ENCODE data around the gene CHMP5.

CHMP5 gene

DNA sequence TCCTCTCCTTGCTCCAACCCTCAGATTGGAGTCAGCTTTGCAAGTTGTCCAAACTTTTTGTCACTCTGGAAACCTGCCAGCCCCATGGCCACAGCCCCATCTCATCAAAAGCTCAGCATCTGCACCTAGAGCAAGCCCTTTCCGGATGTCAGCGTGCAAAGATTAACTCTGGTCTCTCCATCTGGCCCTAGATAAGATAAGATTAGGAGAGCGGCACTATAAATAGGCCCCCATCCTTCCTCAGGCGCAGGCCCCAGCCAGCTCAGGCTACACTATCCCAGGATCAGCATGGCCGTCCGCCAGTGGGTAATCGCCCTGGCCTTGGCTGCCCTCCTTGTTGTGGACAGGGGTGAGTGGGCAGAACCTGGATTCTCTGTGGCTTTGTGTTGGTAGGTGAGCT, 24.9 kb upstream of the CHMP5 start, which contains the start of gene SPINK4:
TSS of gene SPINK4 (plus strand) at position 247 of the 400 bp plus-strand sequence. CDS start at position 289, 42 bp downstream.
- Histone ChIP-seq H2AK5ac (ENCODE audit: low read depth, low read length) (no peak within 1 kb of the TSS), H3K4me3 (ENCODE audit: low read length in 2 of 2) (no peak within 1 kb of the TSS), H3K14ac (ENCODE audit: low read length) (no peak within 1 kb of the TSS), H3K4me2 (ENCODE audit: insufficient read depth, low read length, poor library complexity, severe bottlenecking) (no peak within 1 kb of the TSS), H3K9ac (ENCODE audit: low read depth, low read length, poor library complexity) (no peak within 1 kb of the TSS), H3K79me1 (ENCODE audit: low read depth, low read length) (no peaks in the 10 kb centered on the region), H3K27me3 (ENCODE audit: control insufficient read depth in 3 of 3, insufficient read depth in 3 of 3, low read depth in 1 of 3, low read length in 3 of 3) (peaks cover 0 to 3% (median 3%) of the 10 kb centered on the region in 3 experiments), H3K4ac (ENCODE audit: low read length) (no peak within 1 kb of the TSS), H3K27ac (replicated peaks; ENCODE audit: low read length) (no peak within 1 kb of the TSS), H2BK120ac (ENCODE audit: low read depth, low read length) (no peak within 1 kb of the TSS), H3K36me3 (replicated peaks in 1 of 2; ENCODE audit: control insufficient read depth in 2 of 2, insufficient read depth in 2 of 2, low read length in 2 of 2) (no peaks in the 10 kb centered on the region), H3K4me1 (ENCODE audit: control insufficient read depth in 2 of 2, insufficient read depth in 1 of 2, low read depth in 1 of 2, low read length in 2 of 2) (peaks cover 0 to 2% of the 10 kb centered on the region in 2 donors), H3K23ac (ENCODE audit: low read depth, low read length, poor library complexity) (no peak within 1 kb of the TSS), H2BK12ac (ENCODE audit: low read length) (no peak within 1 kb of the TSS), H2BK5ac (ENCODE audit: low read length) (no peak within 1 kb of the TSS), H2AFZ (ENCODE audit: low read length) (peak within 1 kb of the TSS; percentile 74), H4K8ac (ENCODE audit: low read depth, low read length) (no peak within 1 kb of the TSS), H2BK15ac (ENCODE audit: low read length) (no peak within 1 kb of the TSS), H3K18ac (ENCODE audit: low read length) (no peak within 1 kb of the TSS), H4K91ac (ENCODE audit: low read depth, low read length, poor library complexity) (no peak within 1 kb of the TSS), H3K9me3 (replicated peaks in 1 of 2; ENCODE audit: control insufficient read depth in 2 of 2, insufficient read depth in 1 of 2, low read depth in 1 of 2, low read length in 2 of 2) (no peaks in the 10 kb centered on the region)
- DNase-seq (ENCODE audit: low spot score): no peak
- WGBS, 2 donors (ENCODE audit: extremely low coverage in 2 of 2, insufficient read length in 2 of 2, insufficient replicate concordance in 1 of 2): no CpG with 5 or more reads among the region's 7 CpGs

DNA sequence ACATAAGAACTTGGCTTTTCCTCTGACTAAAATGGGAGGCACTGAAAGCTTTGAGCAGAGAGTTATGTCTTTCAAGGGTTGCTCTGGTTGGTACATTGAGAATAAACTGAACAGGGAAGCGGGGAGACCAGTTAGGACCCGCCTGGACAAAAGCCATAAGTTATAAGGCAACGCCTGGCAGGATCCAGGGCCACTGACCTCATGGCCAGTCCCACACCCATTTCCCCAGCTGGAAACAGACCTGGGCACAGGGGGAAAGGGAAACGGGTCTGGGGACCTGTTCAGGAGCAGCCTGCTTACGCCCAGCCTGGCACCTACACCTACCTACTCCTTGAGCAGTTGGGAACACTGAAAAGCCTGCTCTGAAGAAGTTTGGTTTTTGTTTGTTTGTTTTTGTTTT, 23.6 kb upstream of the CHMP5 start:
- H3K9ac ChIP-seq (ENCODE audit: low read depth, low read length, poor library complexity): no peak overlapping the region
- no peak overlapping the region for H2BK15ac ChIP-seq (ENCODE audit: low read length)
- H3K9me3 ChIP-seq (replicated peaks in 1 of 2; ENCODE audit: control insufficient read depth in 2 of 2, insufficient read depth in 1 of 2, low read depth in 1 of 2, low read length in 2 of 2): no peaks in the 10 kb centered on the region
- no peak overlapping the region for H2BK5ac ChIP-seq (ENCODE audit: low read length)
- H3K27me3 ChIP-seq (ENCODE audit: control insufficient read depth in 3 of 3, insufficient read depth in 3 of 3, low read depth in 1 of 3, low read length in 3 of 3): peaks cover 0 to 3% (median 3%) of the 10 kb centered on the region in 3 experiments
- no peak overlapping the region for H4K8ac ChIP-seq (ENCODE audit: low read depth, low read length)
- no peak overlapping the region for H3K18ac ChIP-seq (ENCODE audit: low read length)
- H3K23ac ChIP-seq (ENCODE audit: low read depth, low read length, poor library complexity): no peak overlapping the region
- no peak overlapping the region for H2AK5ac ChIP-seq (ENCODE audit: low read depth, low read length)
- H3K4ac ChIP-seq (ENCODE audit: low read length): no peak overlapping the region
- H3K14ac ChIP-seq (ENCODE audit: low read length): no peak overlapping the region
- no peak overlapping the region for H2BK12ac ChIP-seq (ENCODE audit: low read length)
- H2BK120ac ChIP-seq (ENCODE audit: low read depth, low read length): no peak overlapping the region
- no CpG with 5 or more reads among the region's 5 CpGs for WGBS, 2 donors (ENCODE audit: extremely low coverage in 2 of 2, insufficient read length in 2 of 2, insufficient replicate concordance in 1 of 2)
- H3K79me1 ChIP-seq (ENCODE audit: low read depth, low read length): no peaks in the 10 kb centered on the region
- H3K4me1 ChIP-seq (ENCODE audit: control insufficient read depth in 2 of 2, insufficient read depth in 1 of 2, low read depth in 1 of 2, low read length in 2 of 2): peaks cover 0 to 2% of the 10 kb centered on the region in 2 donors
- H4K91ac ChIP-seq (ENCODE audit: low read depth, low read length, poor library complexity): no peak overlapping the region
- H2AFZ ChIP-seq (ENCODE audit: low read length): no peak overlapping the region
- no peak overlapping the region for H3K4me2 ChIP-seq (ENCODE audit: insufficient read depth, low read length, poor library complexity, severe bottlenecking)
- no peak overlapping the region for H3K4me3 ChIP-seq (ENCODE audit: low read length in 2 of 2)
- H3K36me3 ChIP-seq (replicated peaks in 1 of 2; ENCODE audit: control insufficient read depth in 2 of 2, insufficient read depth in 2 of 2, low read length in 2 of 2): no peaks in the 10 kb centered on the region
- no peak for DNase-seq (ENCODE audit: low spot score)
- no peak overlapping the region for H3K27ac ChIP-seq (replicated peaks; ENCODE audit: low read length)

DNA sequence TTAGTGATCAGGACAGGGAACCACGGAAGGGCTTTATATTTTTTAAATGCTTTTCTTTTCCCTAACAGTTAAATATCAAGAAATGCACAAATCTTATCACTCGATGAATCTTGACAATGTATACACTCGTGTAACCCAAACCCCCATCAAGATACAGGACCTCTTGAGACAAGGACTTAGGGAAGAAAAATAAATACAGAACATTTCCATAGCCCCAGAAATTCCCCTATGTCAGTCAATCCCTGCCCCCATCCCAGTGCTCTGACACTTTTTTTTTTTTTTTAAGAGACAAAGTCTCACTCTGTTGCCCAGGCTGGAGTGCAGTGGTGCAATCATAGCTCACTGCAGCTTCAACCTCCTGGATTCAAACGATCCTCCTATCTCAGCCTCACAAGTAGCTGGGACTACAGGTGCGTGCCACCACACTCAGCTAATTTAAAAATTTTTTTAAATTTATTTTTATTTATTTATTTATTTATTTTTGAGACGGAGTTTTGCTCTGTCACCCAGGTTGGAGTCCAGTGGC, 22.2 kb upstream of the CHMP5 start:
- Histone ChIP-seq H2AFZ (ENCODE audit: low read length) (no peak overlapping the region), H3K4me1 (ENCODE audit: control insufficient read depth in 2 of 2, insufficient read depth in 1 of 2, low read depth in 1 of 2, low read length in 2 of 2) (no peaks in the 10 kb centered on the region), H3K27me3 (ENCODE audit: control insufficient read depth in 3 of 3, insufficient read depth in 3 of 3, low read depth in 1 of 3, low read length in 3 of 3) (no peaks in the 10 kb centered on the region), H4K91ac (ENCODE audit: low read depth, low read length, poor library complexity) (no peak overlapping the region), H3K4me3 (ENCODE audit: low read length in 2 of 2) (no peak overlapping the region), H3K4me2 (ENCODE audit: insufficient read depth, low read length, poor library complexity, severe bottlenecking) (no peak overlapping the region), H4K8ac (ENCODE audit: low read depth, low read length) (no peak overlapping the region), H2BK120ac (ENCODE audit: low read depth, low read length) (no peak overlapping the region), H2BK12ac (ENCODE audit: low read length) (no peak overlapping the region), H3K23ac (ENCODE audit: low read depth, low read length, poor library complexity) (no peak overlapping the region), H3K36me3 (replicated peaks in 1 of 2; ENCODE audit: control insufficient read depth in 2 of 2, insufficient read depth in 2 of 2, low read length in 2 of 2) (peaks cover 0 to 2% of the 10 kb centered on the region in 2 donors), H3K79me1 (ENCODE audit: low read depth, low read length) (no peaks in the 10 kb centered on the region), H2BK5ac (ENCODE audit: low read length) (no peak overlapping the region), H3K18ac (ENCODE audit: low read length) (no peak overlapping the region), H3K9ac (ENCODE audit: low read depth, low read length, poor library complexity) (no peak overlapping the region), H3K27ac (replicated peaks; ENCODE audit: low read length) (no peak overlapping the region), H3K14ac (ENCODE audit: low read length) (no peak overlapping the region), H2AK5ac (ENCODE audit: low read depth, low read length) (no peak overlapping the region), H3K4ac (ENCODE audit: low read length) (no peak overlapping the region), H2BK15ac (ENCODE audit: low read length) (no peak overlapping the region), H3K9me3 (replicated peaks in 1 of 2; ENCODE audit: control insufficient read depth in 2 of 2, insufficient read depth in 1 of 2, low read depth in 1 of 2, low read length in 2 of 2) (no peaks in the 10 kb centered on the region)
- no peak for DNase-seq (ENCODE audit: low spot score)
- WGBS, 2 donors (ENCODE audit: extremely low coverage in 2 of 2, insufficient read length in 2 of 2, insufficient replicate concordance in 1 of 2): no CpG with 5 or more reads among the region's 6 CpGs

DNA sequence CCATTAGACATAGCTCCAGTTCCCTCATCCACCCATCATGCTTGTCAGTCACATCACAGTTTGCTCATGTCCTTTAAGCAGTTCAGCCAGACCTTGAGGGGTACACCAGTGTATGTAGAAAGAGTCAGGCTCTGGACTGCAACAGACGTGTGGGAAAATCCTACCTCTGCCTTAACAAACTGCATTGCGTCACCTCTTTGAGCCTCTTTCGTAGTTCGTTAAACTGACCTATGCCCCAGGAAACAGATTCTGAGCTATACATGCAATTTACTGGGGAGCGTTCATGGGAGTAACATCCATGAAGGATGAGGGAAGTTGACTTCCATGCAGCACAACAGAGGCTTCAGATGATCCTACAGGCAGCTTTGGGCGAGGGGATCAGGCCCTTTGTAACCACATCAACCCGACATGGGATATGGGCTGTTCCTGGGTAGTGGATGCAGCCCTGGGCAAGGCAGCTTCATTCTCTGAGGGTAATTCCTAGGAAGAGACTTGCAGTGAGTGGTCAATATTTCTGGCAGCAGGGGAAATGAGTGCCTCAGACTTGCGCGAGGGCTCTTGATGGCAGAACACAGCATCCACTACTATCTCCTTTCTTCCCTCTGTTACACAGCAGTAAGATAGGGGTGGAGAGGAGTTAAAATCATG, 20.6 kb upstream of the CHMP5 start:
- no peak overlapping the region for H2AFZ ChIP-seq (ENCODE audit: low read length)
- no peaks in the 10 kb centered on the region for H3K4me1 ChIP-seq (ENCODE audit: control insufficient read depth in 2 of 2, insufficient read depth in 1 of 2, low read depth in 1 of 2, low read length in 2 of 2)
- no peak overlapping the region for H3K4me3 ChIP-seq (ENCODE audit: low read length in 2 of 2)
- no peak overlapping the region for H3K4me2 ChIP-seq (ENCODE audit: insufficient read depth, low read length, poor library complexity, severe bottlenecking)
- no peak overlapping the region for H3K14ac ChIP-seq (ENCODE audit: low read length)
- H3K27ac ChIP-seq (replicated peaks; ENCODE audit: low read length): no peak overlapping the region
- H3K9ac ChIP-seq (ENCODE audit: low read depth, low read length, poor library complexity): no peak overlapping the region
- H3K27me3 ChIP-seq (ENCODE audit: control insufficient read depth in 3 of 3, insufficient read depth in 3 of 3, low read depth in 1 of 3, low read length in 3 of 3): no peaks in the 10 kb centered on the region
- WGBS, 2 donors (ENCODE audit: extremely low coverage in 2 of 2, insufficient read length in 2 of 2, insufficient replicate concordance in 1 of 2): no CpG with 5 or more reads among the region's 9 CpGs
- no peak overlapping the region for H2AK5ac ChIP-seq (ENCODE audit: low read depth, low read length)
- no peak overlapping the region for H3K23ac ChIP-seq (ENCODE audit: low read depth, low read length, poor library complexity)
- H4K8ac ChIP-seq (ENCODE audit: low read depth, low read length): no peak overlapping the region
- H3K79me1 ChIP-seq (ENCODE audit: low read depth, low read length): no peaks in the 10 kb centered on the region
- no peak overlapping the region for H2BK120ac ChIP-seq (ENCODE audit: low read depth, low read length)
- H4K91ac ChIP-seq (ENCODE audit: low read depth, low read length, poor library complexity): no peak overlapping the region
- H3K18ac ChIP-seq (ENCODE audit: low read length): no peak overlapping the region
- no peak overlapping the region for H2BK5ac ChIP-seq (ENCODE audit: low read length)
- no peak for DNase-seq (ENCODE audit: low spot score)
- H3K9me3 ChIP-seq (replicated peaks in 1 of 2; ENCODE audit: control insufficient read depth in 2 of 2, insufficient read depth in 1 of 2, low read depth in 1 of 2, low read length in 2 of 2): no peaks in the 10 kb centered on the region
- H2BK15ac ChIP-seq (ENCODE audit: low read length): no peak overlapping the region
- H2BK12ac ChIP-seq (ENCODE audit: low read length): no peak overlapping the region
- H3K4ac ChIP-seq (ENCODE audit: low read length): no peak overlapping the region
- peaks cover 0 to 12% of the 10 kb centered on the region in 2 donors for H3K36me3 ChIP-seq (replicated peaks in 1 of 2; ENCODE audit: control insufficient read depth in 2 of 2, insufficient read depth in 2 of 2, low read length in 2 of 2)

All from neuronal stem cell (in vitro differentiated cells).